NT2/D1 (cell line): ENCODE results near the gene SGK1.

Experiments used
- YY1 ChIP-seq: IDR thresholded peaks from 2 replicates; pipeline ENCODE4 v1.6.1; 2011; ENCODE audit not compliant: insufficient read length, insufficient read depth
- ZNF274 ChIP-seq: IDR thresholded peaks from 2 replicates; pipeline ENCODE4 v1.6.1; 2011; ENCODE audit warnings: mild to moderate bottlenecking, low read depth, low read length

DNA sequence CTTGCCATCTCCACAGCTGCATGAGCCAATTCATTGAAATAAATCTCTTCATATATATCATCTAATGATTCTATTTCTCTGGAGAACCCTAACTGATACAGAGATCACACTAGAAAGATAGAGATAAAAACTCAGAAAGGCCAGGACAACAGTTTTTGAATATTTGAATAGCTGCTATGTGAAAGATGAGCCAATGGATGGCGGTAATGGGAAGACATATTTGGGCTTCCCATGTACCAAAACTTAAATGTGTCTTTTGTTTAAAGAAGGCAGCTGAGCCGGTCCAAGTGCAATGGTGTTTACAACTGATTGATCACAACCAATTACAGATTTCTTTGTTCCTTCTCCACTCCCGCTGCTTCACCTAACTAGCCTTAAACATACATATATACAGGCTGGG, 35.1 kb downstream of the SGK1 start:
- no peak for TF ChIP-seq YY1
- TF ChIP-seq ZNF274, result no peak
